ENCODE results near the gene SMIM26. TPM values are rescaled to one million over a fixed set of nuclear protein-coding genes. Genes with fewer than 3 reads are reported as not detected.

SMIM26 gene
- total RNA-seq, 1 donor from 2014 or later = 75.5 TPM

DNA sequence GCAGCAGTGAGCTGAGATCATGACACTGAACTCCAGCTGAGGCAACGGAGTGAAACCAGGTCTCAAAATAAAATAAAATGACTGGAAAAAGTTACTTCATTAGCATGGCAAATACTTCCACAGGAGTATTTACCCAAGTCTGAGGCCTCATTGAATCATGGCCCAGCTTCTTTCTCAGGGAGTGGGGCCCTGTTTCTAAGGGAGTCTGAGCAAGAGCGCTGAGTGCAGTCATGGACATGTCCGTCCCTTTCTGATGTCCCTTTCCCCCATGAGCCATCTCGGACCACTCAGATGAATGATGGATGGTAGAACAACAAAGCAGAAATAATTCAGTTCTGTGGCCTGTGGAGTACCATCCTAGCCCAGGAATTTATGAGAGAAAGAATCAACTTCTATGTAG, 12.8 kb downstream of the SMIM26 start:
- no peak for DNase-seq (ENCODE audit: low read depth in 2 of 2)

DNA sequence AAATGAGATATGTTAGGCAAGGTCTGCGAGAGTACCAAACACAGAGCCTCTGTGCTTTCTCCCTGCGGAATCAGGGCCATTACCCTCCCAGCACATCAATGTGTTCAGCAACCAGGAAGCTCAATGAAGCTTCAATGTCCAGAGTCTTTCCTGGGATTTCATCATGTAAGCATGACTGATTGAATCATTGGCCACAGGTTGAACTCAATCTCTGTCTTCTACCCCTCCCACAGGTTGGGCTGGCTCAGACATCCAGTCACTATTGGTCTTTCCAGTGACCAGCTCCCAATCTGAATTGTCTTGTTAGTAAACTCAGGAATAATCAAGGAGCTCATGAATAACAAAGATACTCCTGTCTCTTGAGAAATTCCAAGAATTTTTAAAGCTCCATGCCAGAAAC, 17.9 kb downstream of the SMIM26 start:
- DNase-seq (ENCODE audit: low read depth in 2 of 2) = no peak

DNA sequence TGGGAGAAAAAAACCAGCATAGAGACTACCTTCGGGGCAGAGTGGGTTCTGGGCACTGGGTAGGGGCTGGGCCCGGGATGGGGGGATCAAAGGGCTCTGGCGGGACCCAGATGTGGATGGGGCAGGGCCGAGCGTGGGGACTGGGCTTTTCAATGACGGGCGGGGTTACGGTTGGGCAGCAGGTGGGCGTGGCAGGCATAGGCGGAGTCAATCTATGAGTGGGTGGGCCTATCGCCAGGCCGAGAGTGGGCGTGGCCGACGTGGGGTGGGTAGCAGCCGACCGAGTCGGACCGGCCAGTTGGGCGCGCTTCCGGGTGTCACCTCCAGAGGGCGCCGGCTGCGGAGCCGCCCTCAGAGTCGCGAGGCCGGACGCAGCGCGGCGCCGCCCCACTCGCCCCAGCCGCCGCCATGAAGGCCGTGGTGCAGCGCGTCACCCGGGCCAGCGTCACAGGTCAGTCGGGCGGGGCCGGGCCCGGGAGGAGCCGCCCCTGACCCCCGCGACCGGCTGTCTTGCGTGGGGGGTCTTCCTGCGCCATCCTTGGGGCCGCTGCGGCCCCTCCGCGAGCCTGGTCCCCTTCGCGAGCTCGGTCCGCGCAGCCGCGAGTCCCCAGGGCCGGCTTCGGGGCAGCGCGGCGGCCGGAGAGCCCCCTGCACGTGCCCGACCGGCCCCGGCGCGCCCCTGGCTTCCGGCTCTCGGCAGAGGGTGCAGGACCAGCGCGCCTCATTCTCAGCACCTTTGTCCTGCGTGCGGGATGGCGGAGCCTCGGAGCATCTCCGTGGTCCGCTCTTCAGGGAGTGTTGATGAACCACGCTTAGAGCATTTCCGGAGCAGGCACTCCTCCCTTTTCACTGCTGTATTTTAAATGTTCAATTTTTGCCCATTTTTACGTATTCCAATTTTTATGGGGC, 20.7 kb downstream of the SMIM26 start, which contains the start of gene DTD1:
Gene DTD1 (plus strand): TSS at position 390 of the 909 bp plus-strand sequence. CDS start 19 bp downstream, at position 409.
- DNase-seq (ENCODE audit: low read depth in 2 of 2) = peak; percentile 71 to 87

DNA sequence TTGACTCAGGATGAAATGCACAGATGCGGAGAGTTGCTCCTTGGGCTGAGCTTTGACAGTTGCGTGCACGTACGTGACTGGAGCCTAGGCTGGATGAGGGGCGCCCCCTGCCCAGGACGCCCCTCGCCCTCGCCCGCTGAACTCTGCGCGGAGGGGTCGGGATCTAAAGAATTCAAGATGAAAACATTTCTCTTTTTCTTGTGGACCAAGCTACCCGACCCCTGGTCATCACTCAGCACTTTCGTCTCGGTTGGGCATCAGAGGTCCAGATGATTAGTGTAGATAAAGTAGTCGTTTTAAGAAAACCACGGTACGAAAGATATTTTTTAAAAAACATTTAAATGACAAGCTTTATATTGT, 21.3 kb downstream of the SMIM26 start:
- no peak for DNase-seq (ENCODE audit: low read depth in 2 of 2)

DNA sequence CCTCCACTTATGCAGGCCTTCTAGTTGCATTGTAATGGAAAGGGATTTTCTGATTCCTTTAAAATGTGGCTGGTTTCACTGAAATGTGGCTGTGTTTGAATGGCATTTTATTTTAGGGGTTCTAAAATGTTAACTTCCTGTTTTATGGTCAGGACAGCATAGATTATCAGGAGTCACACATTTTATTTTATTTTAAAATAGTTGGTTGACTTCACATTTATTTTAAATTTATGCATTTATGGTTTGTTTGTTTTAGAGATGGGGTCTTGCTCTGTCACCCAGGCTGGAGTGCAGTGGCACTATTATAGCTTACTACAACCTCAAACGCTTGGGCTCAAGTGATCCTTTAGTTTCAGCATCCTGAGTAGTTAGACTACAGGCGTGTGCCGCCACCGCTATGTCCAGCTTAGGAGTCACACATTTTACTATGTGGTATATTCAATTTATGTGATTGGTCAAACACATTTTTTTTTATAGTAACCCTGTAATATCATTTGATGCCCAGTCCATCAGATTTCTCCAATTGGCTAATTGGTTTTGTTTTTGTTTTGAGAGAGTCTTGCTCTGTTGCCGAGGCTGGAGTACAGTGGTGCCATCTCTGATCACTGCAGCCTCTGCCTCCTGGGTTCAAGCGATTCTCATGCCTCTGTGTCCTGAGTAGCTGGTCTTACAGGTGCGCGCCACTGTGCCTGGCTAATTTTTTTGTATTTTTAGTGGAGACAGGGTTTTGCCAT, 22.9 kb downstream of the SMIM26 start:
- DNase-seq (ENCODE audit: low read depth in 2 of 2) = peak in 1 of 2 donors; percentile 3

DNA sequence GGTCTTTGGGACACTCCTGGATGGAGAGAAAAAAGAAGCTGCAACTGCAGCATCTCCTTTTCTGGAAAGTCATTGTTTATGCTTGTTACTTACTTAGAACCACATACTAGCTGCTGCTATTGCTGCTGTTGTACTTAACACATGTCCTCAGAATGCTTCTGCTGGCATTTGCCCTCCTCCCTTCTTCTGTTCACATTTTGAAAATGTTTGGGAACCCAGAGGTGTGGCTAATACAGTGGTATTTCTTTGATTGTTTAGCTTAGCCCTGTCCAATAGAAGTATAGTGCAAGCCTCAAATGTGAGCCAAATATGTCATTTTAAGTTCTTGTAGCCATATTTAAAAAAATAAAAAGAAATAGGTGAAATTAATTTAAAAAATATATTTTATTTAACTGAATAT, 29.0 kb downstream of the SMIM26 start:
- DNase-seq (ENCODE audit: low read depth in 2 of 2) = no peak

DNA sequence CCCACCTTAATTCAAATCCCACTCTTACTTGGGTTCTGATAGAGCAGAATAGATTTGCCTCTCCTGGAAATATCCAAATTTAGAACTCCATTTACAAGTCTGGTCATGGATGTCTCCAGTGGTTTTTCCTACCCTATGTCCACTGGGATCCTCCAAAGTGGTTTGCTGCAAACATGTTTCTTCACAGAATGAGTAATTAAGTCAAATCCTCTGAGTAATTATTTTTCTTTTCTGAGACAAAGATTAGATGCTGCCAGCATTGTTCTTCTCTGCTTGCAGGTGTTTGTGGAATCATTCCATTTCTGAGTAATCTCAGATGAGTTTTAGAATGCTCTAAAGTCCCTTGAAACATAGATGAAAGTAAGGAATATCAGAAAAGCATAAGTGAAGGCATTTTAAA, 42.5 kb downstream of the SMIM26 start:
- no peak for DNase-seq (ENCODE audit: low read depth in 2 of 2)

DNA sequence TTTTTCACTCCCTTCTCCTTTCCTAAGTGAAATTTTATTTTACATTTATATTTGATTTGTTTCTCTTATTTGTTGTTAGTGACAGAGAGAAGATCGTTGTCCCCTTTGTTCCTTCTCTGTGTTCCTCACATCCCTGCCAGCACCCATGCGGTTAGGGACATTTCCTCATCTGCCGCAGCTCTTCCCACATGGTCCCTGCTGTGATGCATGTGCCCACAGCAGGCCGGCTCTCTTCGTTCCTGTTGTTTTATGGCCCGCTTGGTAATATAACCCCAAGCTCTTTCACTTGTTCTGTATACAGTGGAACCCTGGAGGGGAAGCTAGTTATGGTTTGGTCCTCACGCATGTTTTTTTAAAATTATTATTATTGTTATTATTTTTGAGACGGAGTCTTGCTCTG, 44.3 kb downstream of the SMIM26 start:
- DNase-seq (ENCODE audit: low read depth in 2 of 2) = no peak

DNA sequence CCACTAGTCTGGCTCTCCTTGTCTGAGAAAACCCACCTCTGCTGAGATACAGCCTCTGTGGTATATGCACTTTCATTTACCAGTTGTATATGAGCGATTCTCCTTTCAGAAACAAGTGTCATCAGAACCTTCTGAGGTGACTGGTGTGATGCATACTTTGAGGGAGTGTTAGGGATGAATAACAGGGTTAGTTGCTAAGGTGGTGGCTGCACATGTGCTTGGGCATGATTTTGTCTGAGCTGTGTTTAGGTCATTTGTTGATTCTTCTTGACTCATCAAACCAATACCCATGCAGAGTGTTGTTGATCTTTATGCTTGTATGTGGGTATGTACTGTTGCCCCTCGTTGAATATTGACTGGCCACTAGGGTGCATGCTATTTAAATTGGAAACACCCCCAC, 46.3 kb downstream of the SMIM26 start:
- DNase-seq (ENCODE audit: low read depth in 2 of 2) = no peak

DNA sequence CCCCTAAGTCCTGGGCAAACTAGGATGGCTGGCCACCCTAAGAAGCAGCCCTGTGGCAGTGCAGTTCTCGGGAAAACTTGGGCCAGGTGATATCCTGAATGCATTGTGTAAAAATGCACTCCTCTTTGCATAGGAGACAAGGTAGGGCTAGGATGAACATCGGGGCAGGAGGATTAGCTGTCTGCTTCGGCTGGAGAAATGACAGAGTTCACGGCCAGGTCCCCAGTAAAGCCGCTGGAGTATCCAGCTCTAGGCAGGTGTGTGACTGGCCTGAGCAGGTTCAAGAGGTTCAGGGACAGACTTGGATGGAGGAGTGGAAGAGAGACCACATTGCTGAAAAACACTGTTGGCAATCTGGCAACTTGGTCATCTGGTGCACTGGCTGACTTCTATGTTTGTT, 47.0 kb downstream of the SMIM26 start:
- no peak for DNase-seq (ENCODE audit: low read depth in 2 of 2)

DNA sequence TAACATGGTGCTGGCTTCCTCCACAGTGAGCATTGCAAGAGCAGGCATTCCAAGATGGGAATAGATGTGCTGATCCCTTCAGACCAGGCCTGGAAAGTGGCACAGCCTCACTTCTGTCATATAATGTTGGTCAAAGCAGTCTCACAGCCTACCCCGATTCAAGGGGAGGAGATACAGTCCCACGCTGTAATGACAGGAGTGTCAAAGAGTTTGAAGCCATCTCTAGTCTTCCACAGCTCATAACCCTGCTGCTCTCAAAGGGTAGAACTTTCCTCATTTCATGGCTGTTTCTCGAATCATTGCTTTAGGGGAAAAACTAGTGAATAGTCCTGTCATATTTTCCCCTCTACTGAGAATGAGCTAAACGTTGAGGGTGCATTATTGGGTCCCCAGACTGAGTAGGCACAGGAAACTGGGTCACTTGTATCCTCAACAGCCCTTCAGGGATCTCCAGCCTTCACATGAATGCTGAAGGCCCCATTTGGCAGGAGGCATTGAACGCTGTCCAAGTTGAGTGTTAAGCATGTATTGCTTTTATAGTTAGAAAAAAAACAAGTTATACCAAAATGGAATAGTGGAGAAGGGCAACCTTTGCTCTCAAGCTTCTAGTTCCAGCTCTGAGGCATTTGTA, 47.9 kb downstream of the SMIM26 start:
- no peak for DNase-seq (ENCODE audit: low read depth in 2 of 2)

Other genes with a start within 250 kb of the SMIM26 start
- 0.26 and 0.38 TPM in 2 replicates for gene DZANK1, start 100.4 kb upstream of the SMIM26 start, total RNA-seq
- gene POLR3F, start 100.0 kb upstream of the SMIM26 start, total RNA-seq = 12.5 and 15.7 TPM in 2 replicates
- 9.6 and 10.4 TPM in 2 replicates for gene RBBP9, start 70.2 kb upstream of the SMIM26 start, total RNA-seq
- 33.5 and 39.4 TPM in 2 replicates for gene SEC23B, start 59.5 kb upstream of the SMIM26 start, total RNA-seq
- 45.1 and 61.9 TPM in 2 replicates for gene DTD1, start 20.6 kb downstream of the SMIM26 start, total RNA-seq
- gene SCP2D1, start 246.4 kb downstream of the SMIM26 start, total RNA-seq = not detected in 2 replicates

All from dermis microvascular lymphatic vessel endothelial cell (primary cell).